ENCODE data around the gene EXOC6B. TPM values are rescaled to one million over a fixed set of nuclear protein-coding genes. Genes with fewer than 3 reads are reported as not detected.

The EXOC6B gene
- total RNA-seq, 1 experiment from 2014 or later, result 40.1 TPM

DNA sequence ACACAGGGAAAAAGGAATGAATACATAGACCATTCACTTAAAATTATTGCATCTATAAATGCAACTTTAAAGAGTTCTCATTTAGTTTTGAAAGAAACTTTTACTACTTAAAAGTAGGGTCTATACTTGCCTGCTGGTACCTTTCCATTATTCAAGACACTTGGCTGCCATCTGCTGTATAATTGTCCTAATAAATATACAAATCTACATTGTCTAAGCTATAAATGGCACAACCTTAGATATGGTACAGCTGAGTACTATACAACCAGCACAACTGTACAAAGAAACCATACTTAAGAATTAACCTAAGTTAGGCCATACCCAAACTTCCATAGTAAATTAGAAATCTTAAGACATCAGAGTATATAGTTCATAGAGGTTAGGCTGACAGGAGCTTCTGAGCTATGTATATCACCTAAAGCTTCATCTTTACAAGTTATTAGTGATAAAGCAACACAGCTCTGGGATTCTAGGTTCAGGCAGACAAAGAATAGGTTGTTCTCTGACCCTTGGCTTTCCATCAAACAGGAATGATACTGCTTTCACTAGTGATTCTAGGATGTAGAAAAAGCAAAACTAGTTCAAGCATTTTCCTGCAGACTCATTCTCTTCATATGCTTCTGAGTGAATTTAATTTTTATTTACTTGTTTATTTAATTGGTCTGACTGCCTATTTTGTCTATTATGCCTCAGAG is 22.1 kb downstream of the EXOC6B start:
- Histone ChIP-seq H2BK20ac (ENCODE audit: low read depth, low read length, poor library complexity, severe bottlenecking) (no peak overlapping the region), H3K27ac (ENCODE audit: insufficient read length, low read depth, low read length) (no peak overlapping the region), H3K4ac (ENCODE audit: low read depth, low read length) (no peak overlapping the region), H3K9me3 (ENCODE audit: control insufficient read depth, low read depth, low read length) (no peaks in the 10 kb centered on the region), H3K79me2 (ENCODE audit: insufficient read depth, low read length) (no peaks in the 10 kb centered on the region; the same call in 1 of the 2 replicates), H3K18ac (ENCODE audit: insufficient read length, low read depth, low read length) (no peak overlapping the region), H4K8ac (replicated peaks; ENCODE audit: insufficient read length, low read depth, low read length) (no peak overlapping the region), H2AFZ (ENCODE audit: low read length) (no peak overlapping the region), H2BK120ac (ENCODE audit: low read depth, low read length, poor library complexity, severe bottlenecking) (no peak overlapping the region), H3K23ac (ENCODE audit: insufficient read length, low read depth, low read length) (no peak overlapping the region), H3K4me1 (ENCODE audit: insufficient read depth, low read length) (no peaks in the 10 kb centered on the region), H4K20me1 (ENCODE audit: control insufficient read depth, insufficient read depth, insufficient read length) (no peaks in the 10 kb centered on the region), H3K79me1 (ENCODE audit: insufficient read depth, low read depth, low read length, poor library complexity, severe bottlenecking) (peaks cover 5% of the 10 kb centered on the region), H2BK12ac (ENCODE audit: insufficient read length, low read depth, low read length) (no peak overlapping the region), H3K27me3 (ENCODE audit: insufficient read depth, low read length) (no peaks in the 10 kb centered on the region), H3K23me2 (ENCODE audit: insufficient read length, low read depth, low read length, poor library complexity, severe bottlenecking) (no peaks in the 10 kb centered on the region), H4K91ac (ENCODE audit: insufficient read length, low read depth, low read length) (no peak overlapping the region), H2BK5ac (ENCODE audit: insufficient read length, low read length) (no peak overlapping the region), H3K9ac (ENCODE audit: extremely low read depth, insufficient read length, low read length) (no peak overlapping the region), H3K14ac (ENCODE audit: insufficient read depth, low read length) (no peak overlapping the region), H2AK5ac (ENCODE audit: insufficient read length, low read length) (no peak overlapping the region), H3K4me2 (ENCODE audit: insufficient read depth, insufficient read length, low read length) (no peak overlapping the region), H4K5ac (ENCODE audit: insufficient read length, low read depth, low read length) (no peak overlapping the region), H3K56ac (ENCODE audit: insufficient read length, low read depth, low read length) (no peak overlapping the region), H3T11ph (ENCODE audit: low read length) (no peak overlapping the region), H2BK15ac (ENCODE audit: low read depth, low read length) (no peak overlapping the region)
- Mint-ChIP-seq H3K4me3 (no peak overlapping the region), H3K36me3 (ENCODE audit: insufficient read depth in 1 of 3, low read depth in 3 of 3) (peaks cover 1 to 5% (median 3%) of the 10 kb centered on the region in 3 experiments; a peak in 6 of 7 replicates), H3K27me3 (ENCODE audit: low read depth) (no peaks in the 10 kb centered on the region), H3K27ac (no peak overlapping the region), H3K9me3 (peaks cover under 1 to 3% of the 10 kb centered on the region in 2 experiments; a peak in 4 of 5 replicates), H3K4me1 (no peaks in the 10 kb centered on the region)
- TF ChIP-seq, protein P1, sequence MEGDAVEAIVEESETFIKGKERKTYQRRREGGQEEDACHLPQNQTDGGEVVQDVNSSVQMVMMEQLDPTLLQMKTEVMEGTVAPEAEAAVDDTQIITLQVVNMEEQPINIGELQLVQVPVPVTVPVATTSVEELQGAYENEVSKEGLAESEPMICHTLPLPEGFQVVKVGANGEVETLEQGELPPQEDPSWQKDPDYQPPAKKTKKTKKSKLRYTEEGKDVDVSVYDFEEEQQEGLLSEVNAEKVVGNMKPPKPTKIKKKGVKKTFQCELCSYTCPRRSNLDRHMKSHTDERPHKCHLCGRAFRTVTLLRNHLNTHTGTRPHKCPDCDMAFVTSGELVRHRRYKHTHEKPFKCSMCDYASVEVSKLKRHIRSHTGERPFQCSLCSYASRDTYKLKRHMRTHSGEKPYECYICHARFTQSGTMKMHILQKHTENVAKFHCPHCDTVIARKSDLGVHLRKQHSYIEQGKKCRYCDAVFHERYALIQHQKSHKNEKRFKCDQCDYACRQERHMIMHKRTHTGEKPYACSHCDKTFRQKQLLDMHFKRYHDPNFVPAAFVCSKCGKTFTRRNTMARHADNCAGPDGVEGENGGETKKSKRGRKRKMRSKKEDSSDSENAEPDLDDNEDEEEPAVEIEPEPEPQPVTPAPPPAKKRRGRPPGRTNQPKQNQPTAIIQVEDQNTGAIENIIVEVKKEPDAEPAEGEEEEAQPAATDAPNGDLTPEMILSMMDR (conservative IDR thresholded peaks at IDR 0.05), result no peak
- no peak for DNase-seq
